Measurements from ENCODE around the gene RAET1L. TPM values are rescaled to one million over a fixed set of nuclear protein-coding genes. Genes with fewer than 3 reads are reported as not detected.

RAET1L gene
- total and polyA plus RNA-seq, 10 of the 15 experiments (the other 5 are each of a cell fraction or from before 2014, with no cell fraction given), result not detected

- Histone ChIP-seq H3K79me2 (ENCODE audit: control insufficient read depth, insufficient read depth, low read length) (no peaks in the 10 kb centered on the region), H3K36me3 (ENCODE audit: control insufficient read depth in 2 of 2, insufficient read depth in 2 of 2, low read length in 1 of 2) (no peaks in the 10 kb centered on the region), H3K27ac (ENCODE audit: control insufficient read depth, insufficient read depth) (no peak overlapping the region), H3K9me3 (replicated peaks; ENCODE audit: control insufficient read depth, insufficient read depth, low read length) (no peaks in the 10 kb centered on the region), H3K4me2 (ENCODE audit: control insufficient read depth, insufficient read depth) (no peak overlapping the region), H2AFZ (ENCODE audit: control insufficient read depth, low read depth, low read length) (no peak overlapping the region), H3K4me1 (ENCODE audit: control insufficient read depth, insufficient read depth, low read length) (no peaks in the 10 kb centered on the region), H3K4me3 (no peak overlapping the region), H3K27me3 (replicated peaks in 1 of 2; ENCODE audit: control insufficient read depth in 2 of 2, insufficient read depth in 2 of 2, low read length in 1 of 2) (peaks cover 0 to 2% of the 10 kb centered on the region in 2 experiments; a peak in 2 of 4 replicates), H3K9ac (ENCODE audit: control insufficient read depth, insufficient read depth, low read length) (no peak overlapping the region), H4K20me1 (ENCODE audit: control insufficient read depth, insufficient read depth) (no peaks in the 10 kb centered on the region)
- ATAC-seq (no peak), DNase-seq (ENCODE audit: low read depth, low spot score) (no peak), FAIRE-seq (no peak)
- CTCF ChIA-PET, result no interaction called here
- WGBS (ENCODE audit: insufficient coverage, insufficient replicate concordance, low lambda C conversion rate, missing lambda C conversion rate), result 32% methylated on average over 10 of the region's 10 CpGs
- no TSS peak for BruUV-seq (replicated peaks)
- in situ Hi-C loops (cut with MboI) (no loop called here), intact Hi-C loops (cut with micrococcal nuclease; ENCODE audit: unreplicated experiment) (no loop called here)
- no peak for TF ChIP-seq HCFC1 (IDR thresholded peaks at IDR 0.05; ENCODE audit: low read length)
- no peak for TF ChIP-seq PML (IDR thresholded peaks at IDR 0.05; ENCODE audit: low read length)
- no peak for TF ChIP-seq PRDM15 (CRISPR knock-in tag; IDR thresholded peaks at IDR 0.05)
- no peak for TF ChIP-seq ZBTB33 (IDR thresholded peaks at IDR 0.05)
- no peak for TF ChIP-seq FOXK2 (IDR thresholded peaks at IDR 0.05)
- no peak for TF ChIP-seq SRF (IDR thresholded peaks at IDR 0.05; ENCODE audit: low read depth in 2 of 2, low read length in 2 of 2)
- no peak for TF ChIP-seq CHD1 (IDR thresholded peaks at IDR 0.05; ENCODE audit: low read depth, low read length)
- TF ChIP-seq TCF7 (IDR thresholded peaks at IDR 0.05; ENCODE audit: borderline replicate concordance), result no peak
- SMC1A ChIA-PET (ENCODE audit: uncharacterized antibody, unreplicated experiment), result no interaction called here
- POLR2A ChIA-PET, result no interaction called here
- RAD21 ChIA-PET (ENCODE audit: unreplicated experiment), result no interaction called here
Observed at GRCh38 chr6:150044621-150045145, 19.4 kb upstream of the RAET1L start.
